Liver (tissue), 3 donors: ENCODE measurements around the gene ATG9B.

Experiments
- CTCF ChIP-seq: fragments of 150-350 bp; IDR thresholded peaks from 2 replicates; pipeline ENCODE4 v1.5.1; 2017; ENCODE audit warnings: improper control_type of control experiment, low read depth, low read length; ENCODE audit not compliant: missing input control
- EGR1 ChIP-seq, 2 donors: IDR thresholded peaks; 2 replicates each; pipeline ENCODE4 v1.6.1; 2016 to 2018; ENCODE audit warnings: antibody characterized with exemption in 2 of 2, low read depth in 2 of 2
- NR2F2 ChIP-seq: IDR thresholded peaks from 2 replicates; pipeline ENCODE4 v1.6.1; 2016; ENCODE audit warnings: antibody characterized with exemption
- RAD21 ChIP-seq, 2 donors: IDR thresholded peaks; 2 replicates each; pipeline ENCODE4 v1.6.1; 2016; ENCODE audit warnings: antibody characterized with exemption in 2 of 2, mild to moderate bottlenecking in 2 of 2
- SP1 ChIP-seq: IDR thresholded peaks from 2 replicates; pipeline ENCODE4 v1.6.1; 2018; ENCODE audit warnings: antibody characterized with exemption, mild to moderate bottlenecking
- YY1 ChIP-seq: IDR thresholded peaks from 2 replicates; pipeline ENCODE4 v1.6.1; 2016; ENCODE audit warnings: antibody characterized with exemption, mild to moderate bottlenecking
- donor health status: healthy.
- donor health status: healthy.

- TF ChIP-seq CTCF (no peak), YY1 (no peak), SP1 (no peak), NR2F2 (no peak), RAD21 (IDR thresholded peaks at IDR 0.05) (no peak), EGR1 (IDR thresholded peaks at IDR 0.05; ENCODE audit: low read depth in 2 of 2) (no peak)
Measured at GRCh38 chr7:150979713-150980390, 44.4 kb downstream of the ATG9B start.
